ENCODE data around the gene PGAP2. TPM values are rescaled to one million over a fixed set of nuclear protein-coding genes. Genes with fewer than 3 reads are reported as not detected.

Gene PGAP2
- total RNA-seq, 1 donor from 2014 or later, result 22.7 TPM

- no peaks in the 10 kb centered on the region for H3K9me3 Mint-ChIP-seq (ENCODE audit: unreplicated experiment)
- H3K36me3 Mint-ChIP-seq (ENCODE audit: low read depth, unreplicated experiment), result peaks cover 41% of the 10 kb centered on the region
- H3K27me3 Mint-ChIP-seq (ENCODE audit: unreplicated experiment), result peaks cover 25% of the 10 kb centered on the region
- peak overlapping the region; percentile 78 for H3K27ac Mint-ChIP-seq (ENCODE audit: unreplicated experiment)
- DNase-seq (ENCODE audit: low spot score), result no peak
- H3K4me3 Mint-ChIP-seq (ENCODE audit: unreplicated experiment), result peak overlapping the region; percentile 75
- no peak for TF ChIP-seq CTCF (IDR thresholded peaks at IDR 0.05; ENCODE audit: unreplicated experiment)
- H3K4me1 Mint-ChIP-seq (ENCODE audit: unreplicated experiment), result peaks cover 78% of the 10 kb centered on the region
These were observed 26.5 kb downstream of the PGAP2 start for GRCh38 chr11:3834664-3835461.

GRCh38 chr11:3835751-3836150, 27.4 kb downstream of the PGAP2 start:
- no peaks in the 10 kb centered on the region for H3K9me3 Mint-ChIP-seq (ENCODE audit: unreplicated experiment)
- peaks cover 27% of the 10 kb centered on the region for H3K27me3 Mint-ChIP-seq (ENCODE audit: unreplicated experiment)
- H3K4me1 Mint-ChIP-seq (ENCODE audit: unreplicated experiment), result peaks cover 81% of the 10 kb centered on the region
- DNase-seq (ENCODE audit: low spot score), result no peak
- no peak for TF ChIP-seq CTCF (IDR thresholded peaks at IDR 0.05; ENCODE audit: unreplicated experiment)
- H3K4me3 Mint-ChIP-seq (ENCODE audit: unreplicated experiment), result peak overlapping the region; percentile 75
- peak overlapping the region; percentile 78 for H3K27ac Mint-ChIP-seq (ENCODE audit: unreplicated experiment)
- H3K36me3 Mint-ChIP-seq (ENCODE audit: low read depth, unreplicated experiment), result peaks cover 41% of the 10 kb centered on the region

GRCh38 chr11:3836903-3837302, 28.5 kb downstream of the PGAP2 start:
- no peak for TF ChIP-seq CTCF (IDR thresholded peaks at IDR 0.05; ENCODE audit: unreplicated experiment)
- Mint-ChIP-seq H3K27ac (ENCODE audit: unreplicated experiment) (peak overlapping the region; percentile 94), H3K4me3 (ENCODE audit: unreplicated experiment) (no peak overlapping the region), H3K4me1 (ENCODE audit: unreplicated experiment) (peaks cover 70% of the 10 kb centered on the region), H3K27me3 (ENCODE audit: unreplicated experiment) (peaks cover 27% of the 10 kb centered on the region), H3K36me3 (ENCODE audit: low read depth, unreplicated experiment) (peaks cover 39% of the 10 kb centered on the region), H3K9me3 (ENCODE audit: unreplicated experiment) (no peaks in the 10 kb centered on the region)
- no peak for DNase-seq (ENCODE audit: low spot score)

- peak overlapping the region; percentile 94 for H3K27ac Mint-ChIP-seq (ENCODE audit: unreplicated experiment)
- H3K9me3 Mint-ChIP-seq (ENCODE audit: unreplicated experiment), result no peaks in the 10 kb centered on the region
- peaks cover 62% of the 10 kb centered on the region for H3K4me1 Mint-ChIP-seq (ENCODE audit: unreplicated experiment)
These were observed 29.4 kb downstream of the PGAP2 start for GRCh38 chr11:3837793-3838192.

More at GRCh38 chr11:3837793-3838192, 29.4 kb downstream of the PGAP2 start:
- peak; percentile 37 for DNase-seq (ENCODE audit: low spot score)
- TF ChIP-seq CTCF (IDR thresholded peaks at IDR 0.05; ENCODE audit: unreplicated experiment), result no peak
- Mint-ChIP-seq H3K36me3 (ENCODE audit: low read depth, unreplicated experiment) (peaks cover 39% of the 10 kb centered on the region), H3K27me3 (ENCODE audit: unreplicated experiment) (peaks cover 27% of the 10 kb centered on the region), H3K4me3 (ENCODE audit: unreplicated experiment) (peak overlapping the region; percentile 97)

Data from endothelial cell (in vitro differentiated cells).